ENCODE measurements around the gene NPTX1. TPM values are rescaled to one million over a fixed set of nuclear protein-coding genes. Genes with fewer than 3 reads are reported as not detected.

NPTX1 gene
- total and polyA plus RNA-seq, 2 experiments from 2014 or later = 3.4 to 20.5 TPM

DNA sequence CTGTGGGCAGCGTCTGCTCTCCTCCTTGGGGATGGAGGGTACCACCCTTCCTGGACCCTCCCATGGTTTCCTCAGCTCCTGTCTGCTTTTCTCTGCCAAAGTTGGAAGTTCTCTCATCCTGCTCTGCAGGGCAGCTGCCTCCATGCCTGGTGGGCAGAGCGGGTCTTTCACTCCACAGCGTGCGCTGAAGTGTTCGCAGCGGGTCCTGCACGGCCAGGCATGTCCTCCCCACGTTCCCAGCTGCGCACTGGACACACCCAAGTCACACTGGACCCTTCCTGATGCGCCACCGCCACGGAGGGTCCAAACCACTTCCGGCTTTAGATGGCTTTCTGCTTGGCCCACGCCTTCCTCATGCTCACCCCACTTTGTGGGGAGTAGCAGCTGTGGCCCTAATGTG lies 33.7 kb upstream of the NPTX1 start:
- TF ChIP-seq ZNF331 (CRISPR knock-in tag; IDR thresholded peaks at IDR 0.05; ENCODE audit: low read depth) (no peak), EZH2 (IDR thresholded peaks at IDR 0.05; ENCODE audit: low read depth, unreplicated experiment) (no peak), POLR2AphosphoS5 (IDR thresholded peaks at IDR 0.05; ENCODE audit: low read depth) (no peak), CREB1 (CRISPR knock-in tag; IDR thresholded peaks at IDR 0.05; ENCODE audit: low read depth) (no peak), JUNB (IDR thresholded peaks at IDR 0.05; ENCODE audit: unreplicated experiment) (no peak), EZH2phosphoT487 (IDR thresholded peaks at IDR 0.05; ENCODE audit: unreplicated experiment) (no peak), REST (IDR thresholded peaks at IDR 0.05; ENCODE audit: unreplicated experiment) (no peak), ZNF114 (CRISPR knock-in tag; IDR thresholded peaks at IDR 0.05) (no peak), NANOG (IDR thresholded peaks at IDR 0.05; ENCODE audit: borderline replicate concordance) (no peak), STAT1 (IDR thresholded peaks at IDR 0.05; ENCODE audit: unreplicated experiment) (no peak)
- TF ChIP-seq, protein P1, sequence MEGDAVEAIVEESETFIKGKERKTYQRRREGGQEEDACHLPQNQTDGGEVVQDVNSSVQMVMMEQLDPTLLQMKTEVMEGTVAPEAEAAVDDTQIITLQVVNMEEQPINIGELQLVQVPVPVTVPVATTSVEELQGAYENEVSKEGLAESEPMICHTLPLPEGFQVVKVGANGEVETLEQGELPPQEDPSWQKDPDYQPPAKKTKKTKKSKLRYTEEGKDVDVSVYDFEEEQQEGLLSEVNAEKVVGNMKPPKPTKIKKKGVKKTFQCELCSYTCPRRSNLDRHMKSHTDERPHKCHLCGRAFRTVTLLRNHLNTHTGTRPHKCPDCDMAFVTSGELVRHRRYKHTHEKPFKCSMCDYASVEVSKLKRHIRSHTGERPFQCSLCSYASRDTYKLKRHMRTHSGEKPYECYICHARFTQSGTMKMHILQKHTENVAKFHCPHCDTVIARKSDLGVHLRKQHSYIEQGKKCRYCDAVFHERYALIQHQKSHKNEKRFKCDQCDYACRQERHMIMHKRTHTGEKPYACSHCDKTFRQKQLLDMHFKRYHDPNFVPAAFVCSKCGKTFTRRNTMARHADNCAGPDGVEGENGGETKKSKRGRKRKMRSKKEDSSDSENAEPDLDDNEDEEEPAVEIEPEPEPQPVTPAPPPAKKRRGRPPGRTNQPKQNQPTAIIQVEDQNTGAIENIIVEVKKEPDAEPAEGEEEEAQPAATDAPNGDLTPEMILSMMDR (conservative IDR thresholded peaks at IDR 0.05; ENCODE audit: low read depth in 2 of 2) = no peak
- TF ChIP-seq, protein P2, sequence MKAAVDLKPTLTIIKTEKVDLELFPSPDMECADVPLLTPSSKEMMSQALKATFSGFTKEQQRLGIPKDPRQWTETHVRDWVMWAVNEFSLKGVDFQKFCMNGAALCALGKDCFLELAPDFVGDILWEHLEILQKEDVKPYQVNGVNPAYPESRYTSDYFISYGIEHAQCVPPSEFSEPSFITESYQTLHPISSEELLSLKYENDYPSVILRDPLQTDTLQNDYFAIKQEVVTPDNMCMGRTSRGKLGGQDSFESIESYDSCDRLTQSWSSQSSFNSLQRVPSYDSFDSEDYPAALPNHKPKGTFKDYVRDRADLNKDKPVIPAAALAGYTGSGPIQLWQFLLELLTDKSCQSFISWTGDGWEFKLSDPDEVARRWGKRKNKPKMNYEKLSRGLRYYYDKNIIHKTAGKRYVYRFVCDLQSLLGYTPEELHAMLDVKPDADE (IDR thresholded peaks at IDR 0.05) = no peak
- TF ChIP-seq, protein P3, sequence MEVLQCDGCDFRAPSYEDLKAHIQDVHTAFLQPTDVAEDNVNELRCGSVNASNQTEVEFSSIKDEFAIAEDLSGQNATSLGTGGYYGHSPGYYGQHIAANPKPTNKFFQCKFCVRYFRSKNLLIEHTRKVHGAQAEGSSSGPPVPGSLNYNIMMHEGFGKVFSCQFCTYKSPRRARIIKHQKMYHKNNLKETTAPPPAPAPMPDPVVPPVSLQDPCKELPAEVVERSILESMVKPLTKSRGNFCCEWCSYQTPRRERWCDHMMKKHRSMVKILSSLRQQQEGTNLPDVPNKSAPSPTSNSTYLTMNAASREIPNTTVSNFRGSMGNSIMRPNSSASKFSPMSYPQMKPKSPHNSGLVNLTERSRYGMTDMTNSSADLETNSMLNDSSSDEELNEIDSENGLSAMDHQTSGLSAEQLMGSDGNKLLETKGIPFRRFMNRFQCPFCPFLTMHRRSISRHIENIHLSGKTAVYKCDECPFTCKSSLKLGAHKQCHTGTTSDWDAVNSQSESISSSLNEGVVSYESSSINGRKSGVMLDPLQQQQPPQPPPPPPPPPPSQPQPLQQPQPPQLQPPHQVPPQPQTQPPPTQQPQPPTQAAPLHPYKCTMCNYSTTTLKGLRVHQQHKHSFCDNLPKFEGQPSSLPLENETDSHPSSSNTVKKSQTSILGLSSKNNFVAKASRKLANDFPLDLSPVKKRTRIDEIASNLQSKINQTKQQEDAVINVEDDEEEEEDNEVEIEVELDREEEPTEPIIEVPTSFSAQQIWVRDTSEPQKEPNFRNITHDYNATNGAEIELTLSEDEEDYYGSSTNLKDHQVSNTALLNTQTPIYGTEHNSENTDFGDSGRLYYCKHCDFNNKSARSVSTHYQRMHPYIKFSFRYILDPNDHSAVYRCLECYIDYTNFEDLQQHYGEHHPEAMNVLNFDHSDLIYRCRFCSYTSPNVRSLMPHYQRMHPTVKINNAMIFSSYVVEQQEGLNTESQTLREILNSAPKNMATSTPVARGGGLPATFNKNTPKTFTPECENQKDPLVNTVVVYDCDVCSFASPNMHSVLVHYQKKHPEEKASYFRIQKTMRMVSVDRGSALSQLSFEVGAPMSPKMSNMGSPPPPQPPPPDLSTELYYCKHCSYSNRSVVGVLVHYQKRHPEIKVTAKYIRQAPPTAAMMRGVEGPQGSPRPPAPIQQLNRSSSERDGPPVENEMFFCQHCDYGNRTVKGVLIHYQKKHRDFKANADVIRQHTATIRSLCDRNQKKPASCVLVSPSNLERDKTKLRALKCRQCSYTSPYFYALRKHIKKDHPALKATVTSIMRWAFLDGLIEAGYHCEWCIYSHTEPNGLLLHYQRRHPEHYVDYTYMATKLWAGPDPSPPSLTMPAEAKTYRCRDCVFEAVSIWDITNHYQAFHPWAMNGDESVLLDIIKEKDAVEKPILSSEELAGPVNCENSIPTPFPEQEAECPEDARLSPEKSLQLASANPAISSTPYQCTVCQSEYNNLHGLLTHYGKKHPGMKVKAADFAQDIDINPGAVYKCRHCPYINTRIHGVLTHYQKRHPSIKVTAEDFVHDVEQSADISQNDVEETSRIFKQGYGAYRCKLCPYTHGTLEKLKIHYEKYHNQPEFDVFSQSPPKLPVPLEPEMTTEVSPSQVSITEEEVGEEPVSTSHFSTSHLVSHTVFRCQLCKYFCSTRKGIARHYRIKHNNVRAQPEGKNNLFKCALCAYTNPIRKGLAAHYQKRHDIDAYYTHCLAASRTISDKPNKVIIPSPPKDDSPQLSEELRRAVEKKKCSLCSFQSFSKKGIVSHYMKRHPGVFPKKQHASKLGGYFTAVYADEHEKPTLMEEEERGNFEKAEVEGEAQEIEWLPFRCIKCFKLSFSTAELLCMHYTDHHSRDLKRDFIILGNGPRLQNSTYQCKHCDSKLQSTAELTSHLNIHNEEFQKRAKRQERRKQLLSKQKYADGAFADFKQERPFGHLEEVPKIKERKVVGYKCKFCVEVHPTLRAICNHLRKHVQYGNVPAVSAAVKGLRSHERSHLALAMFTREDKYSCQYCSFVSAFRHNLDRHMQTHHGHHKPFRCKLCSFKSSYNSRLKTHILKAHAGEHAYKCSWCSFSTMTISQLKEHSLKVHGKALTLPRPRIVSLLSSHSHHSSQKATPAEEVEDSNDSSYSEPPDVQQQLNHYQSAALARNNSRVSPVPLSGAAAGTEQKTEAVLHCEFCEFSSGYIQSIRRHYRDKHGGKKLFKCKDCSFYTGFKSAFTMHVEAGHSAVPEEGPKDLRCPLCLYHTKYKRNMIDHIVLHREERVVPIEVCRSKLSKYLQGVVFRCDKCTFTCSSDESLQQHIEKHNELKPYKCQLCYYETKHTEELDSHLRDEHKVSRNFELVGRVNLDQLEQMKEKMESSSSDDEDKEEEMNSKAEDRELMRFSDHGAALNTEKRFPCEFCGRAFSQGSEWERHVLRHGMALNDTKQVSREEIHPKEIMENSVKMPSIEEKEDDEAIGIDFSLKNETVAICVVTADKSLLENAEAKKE (CRISPR knock-in tag; IDR thresholded peaks at IDR 0.05) = no peak
- Histone ChIP-seq H3K27ac (ENCODE audit: low read depth) (no peak overlapping the region), H3F3A (replicated peaks; ENCODE audit: low read depth) (no peaks in the 10 kb centered on the region), H3K4me3 (no peak overlapping the region), H3K79me2 (replicated peaks; ENCODE audit: insufficient read depth) (no peaks in the 10 kb centered on the region), H3K9me2 (ENCODE audit: insufficient read depth) (no peaks in the 10 kb centered on the region), H3K4me2 (no peak overlapping the region), H3K36me3 (ENCODE audit: insufficient read depth) (no peaks in the 10 kb centered on the region), H3K27me3 (ENCODE audit: insufficient read depth) (no peaks in the 10 kb centered on the region), H2AFZ (no peak overlapping the region), H3K4me1 (ENCODE audit: insufficient read depth) (no peaks in the 10 kb centered on the region), H4K20me1 (replicated peaks; ENCODE audit: insufficient read depth) (no peaks in the 10 kb centered on the region)
- DNase-seq (ENCODE audit: low spot score) (no peak), ATAC-seq (no peak)
- Mint-ChIP-seq H3K36me3 (ENCODE audit: low read depth) (no peaks in the 10 kb centered on the region), H3K4me1 (no peaks in the 10 kb centered on the region), H3K27me3 (ENCODE audit: insufficient read depth, low read depth, poor library complexity) (peaks cover 2% of the 10 kb centered on the region), H3K4me3 (no peak overlapping the region), H3K9me3 (no peaks in the 10 kb centered on the region), H3K27ac (no peak overlapping the region)
